MM.1S (cell line): Measurements from ENCODE around the gene TTC9.

ENCODE experiments used
- DNase-seq: peaks from one replicate; pipeline ENCODE4 v3.0.0-alpha.2; 2015
- H2AFZ ChIP-seq: fragments of 300-600 bp; sonication (generic); 2 replicates; pipeline ENCODE4 v1.6.0; 2016; ENCODE audit warnings: antibody characterized with exemption, low read length
- H3F3A ChIP-seq: fragments of 300-600 bp; sonication (generic); 2 replicates; pipeline ENCODE4 v1.6.1; 2016; ENCODE audit warnings: mild to moderate bottlenecking, antibody characterized with exemption, low read length, moderate library complexity, mixed read lengths; ENCODE audit not compliant: insufficient read depth
- H3K27ac ChIP-seq: fragments of 300-600 bp; sonication (generic); 2 replicates; pipeline ENCODE4 v1.5.1; 2016; ENCODE audit warnings: mild to moderate bottlenecking, low read length
- H3K27me3 ChIP-seq: fragments of 300-600 bp; sonication (generic); replicated peaks from 2 replicates; pipeline ENCODE4 v1.6.0; 2016; ENCODE audit warnings: low read length; ENCODE audit not compliant: insufficient read depth
- H3K36me3 ChIP-seq: fragments of 300-600 bp; sonication (generic); replicated peaks from 2 replicates; pipeline ENCODE4 v1.6.1; 2016; ENCODE audit warnings: mild to moderate bottlenecking, low read length, mixed read lengths; ENCODE audit not compliant: insufficient read depth
- H3K4me1 ChIP-seq: fragments of 300-600 bp; sonication (generic); 2 replicates; pipeline ENCODE4 v1.6.1; 2016; ENCODE audit warnings: low read length, mixed read lengths
- H3K4me2 ChIP-seq: fragments of 300-600 bp; sonication (generic); 2 replicates; pipeline ENCODE4 v1.6.0; 2016; ENCODE audit warnings: low read depth, low read length
- H3K4me3 ChIP-seq: fragments of 300-600 bp; sonication (generic); 2 replicates; pipeline ENCODE4 v1.5.1; 2016; ENCODE audit warnings: low read length, mixed read lengths
- H3K79me2 ChIP-seq: fragments of 300-600 bp; sonication (generic); 2 replicates; pipeline ENCODE4 v1.6.1; 2016; ENCODE audit warnings: mixed run types, low read length, mixed read lengths
- H3K9ac ChIP-seq: fragments of 300-600 bp; sonication (generic); 2 replicates; pipeline ENCODE4 v1.6.1; 2016; ENCODE audit warnings: low read length, mixed read lengths
- H3K9me2 ChIP-seq: fragments of 300-600 bp; sonication (generic); replicated peaks from 2 replicates; pipeline ENCODE4 v1.6.1; 2016; ENCODE audit warnings: mild to moderate bottlenecking, low read length, mixed read lengths; ENCODE audit not compliant: insufficient read depth
- H3K9me3 ChIP-seq: fragments of 300-600 bp; sonication (generic); replicated peaks from 2 replicates; pipeline ENCODE4 v1.6.1; 2016; ENCODE audit warnings: mild to moderate bottlenecking, low read length, mixed read lengths; ENCODE audit not compliant: insufficient read depth
- H4K20me1 ChIP-seq: fragments of 300-600 bp; sonication (generic); 2 replicates; pipeline ENCODE4 v1.6.1; 2016; ENCODE audit warnings: mild to moderate bottlenecking, low read length, moderate library complexity, mixed read lengths; ENCODE audit not compliant: insufficient read depth
- EZH2 ChIP-seq: fragments of 300-600 bp; sonication (generic); optimal IDR thresholded peaks from 2 replicates; pipeline ENCODE3; 2017; ENCODE audit warnings: low read depth, mild to moderate bottlenecking, antibody characterized with exemption, low read length, mixed read lengths
- EZH2phosphoT487 ChIP-seq: fragments of 300-600 bp; sonication (generic); IDR thresholded peaks from 2 replicates; pipeline ENCODE4 v1.6.1; 2018; ENCODE audit warnings: antibody characterized with exemption, low read length
- TF ChIP-seq, protein P1 (sequence below): fragments of 300-600 bp; sonication (generic); IDR thresholded peaks from 2 replicates; pipeline ENCODE4 v1.5.1; 2016; ENCODE audit warnings: antibody characterized with exemption, low read length, mixed read lengths

TTC9 gene

DNA sequence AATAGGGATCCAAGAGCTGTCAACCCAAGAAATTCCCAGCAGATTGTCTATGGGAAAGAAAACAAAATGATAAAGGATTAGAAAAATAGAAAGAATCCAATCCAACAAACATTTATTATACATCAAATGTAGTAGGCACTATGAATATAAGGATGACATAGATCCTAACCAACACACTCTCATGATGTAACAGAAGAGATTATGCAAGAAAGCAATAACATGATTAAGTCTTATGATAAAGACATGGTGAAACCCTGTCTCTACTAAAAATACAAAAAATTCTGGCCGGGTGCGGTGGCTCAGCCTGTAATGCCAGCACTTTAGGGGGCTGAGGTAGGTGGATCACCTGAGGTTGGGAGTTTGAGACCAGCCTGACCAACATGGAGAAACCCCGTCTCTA, 44.0 kb upstream of the TTC9 start:
- H3K79me2 ChIP-seq = peaks cover 45% of the 10 kb centered on the region
- no peak overlapping the region for H3K4me2 ChIP-seq
- no peak overlapping the region for H3K4me3 ChIP-seq
- no peaks in the 10 kb centered on the region for H4K20me1 ChIP-seq
- 0 out of 2 replicates have a peak, but pooled peaks cover 3% of the 10 kb centered on the region for H3K4me1 ChIP-seq
- DNase-seq = no peak
- no peaks in the 10 kb centered on the region for H3K9me2 ChIP-seq
- no peaks in the 10 kb centered on the region for H3K9me3 ChIP-seq
- H3F3A ChIP-seq = no peaks in the 10 kb centered on the region
- no peaks in the 10 kb centered on the region for H3K36me3 ChIP-seq
- no peak overlapping the region for H3K27ac ChIP-seq
- TF ChIP-seq, protein P1, sequence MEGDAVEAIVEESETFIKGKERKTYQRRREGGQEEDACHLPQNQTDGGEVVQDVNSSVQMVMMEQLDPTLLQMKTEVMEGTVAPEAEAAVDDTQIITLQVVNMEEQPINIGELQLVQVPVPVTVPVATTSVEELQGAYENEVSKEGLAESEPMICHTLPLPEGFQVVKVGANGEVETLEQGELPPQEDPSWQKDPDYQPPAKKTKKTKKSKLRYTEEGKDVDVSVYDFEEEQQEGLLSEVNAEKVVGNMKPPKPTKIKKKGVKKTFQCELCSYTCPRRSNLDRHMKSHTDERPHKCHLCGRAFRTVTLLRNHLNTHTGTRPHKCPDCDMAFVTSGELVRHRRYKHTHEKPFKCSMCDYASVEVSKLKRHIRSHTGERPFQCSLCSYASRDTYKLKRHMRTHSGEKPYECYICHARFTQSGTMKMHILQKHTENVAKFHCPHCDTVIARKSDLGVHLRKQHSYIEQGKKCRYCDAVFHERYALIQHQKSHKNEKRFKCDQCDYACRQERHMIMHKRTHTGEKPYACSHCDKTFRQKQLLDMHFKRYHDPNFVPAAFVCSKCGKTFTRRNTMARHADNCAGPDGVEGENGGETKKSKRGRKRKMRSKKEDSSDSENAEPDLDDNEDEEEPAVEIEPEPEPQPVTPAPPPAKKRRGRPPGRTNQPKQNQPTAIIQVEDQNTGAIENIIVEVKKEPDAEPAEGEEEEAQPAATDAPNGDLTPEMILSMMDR = no peak
- TF ChIP-seq EZH2phosphoT487 (no peak), EZH2 (no peak)
- H3K9ac ChIP-seq = no peak overlapping the region
- no peak overlapping the region for H2AFZ ChIP-seq
- H3K27me3 ChIP-seq = no peaks in the 10 kb centered on the region

DNA sequence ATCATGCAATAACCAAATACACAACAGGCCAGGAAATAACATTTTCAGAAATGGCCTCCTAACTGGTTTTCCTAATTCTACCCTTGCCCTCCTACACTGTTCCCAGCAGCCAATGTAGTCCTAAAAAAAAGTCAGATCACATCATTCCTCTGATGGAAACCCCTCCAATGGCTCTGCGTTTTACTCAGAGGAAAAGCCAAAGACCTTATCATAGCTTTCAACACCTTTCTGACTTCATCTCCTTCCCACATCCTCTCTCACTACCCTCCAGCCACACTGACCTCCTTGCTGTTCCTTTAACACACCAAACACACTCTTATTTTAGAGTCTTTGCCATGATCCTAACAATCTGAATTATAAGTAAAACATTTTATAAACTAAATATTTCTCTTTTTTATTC, 42.4 kb upstream of the TTC9 start:
- H3K9ac ChIP-seq = no peak overlapping the region
- H3K79me2 ChIP-seq = peaks cover 45% of the 10 kb centered on the region
- no peaks in the 10 kb centered on the region for H3K9me2 ChIP-seq
- no peak overlapping the region for H2AFZ ChIP-seq
- no peaks in the 10 kb centered on the region for H4K20me1 ChIP-seq
- no peak for TF ChIP-seq EZH2phosphoT487
- TF ChIP-seq, protein P1 = no peak
- no peak for TF ChIP-seq EZH2
- 0 out of 2 replicates have a peak, but pooled peaks cover 3% of the 10 kb centered on the region for H3K4me1 ChIP-seq
- DNase-seq = no peak
- H3K4me2 ChIP-seq = no peak overlapping the region
- no peaks in the 10 kb centered on the region for H3F3A ChIP-seq
- H3K9me3 ChIP-seq = no peaks in the 10 kb centered on the region
- peak overlapping the region; percentile 90; the same call in 1 of the 2 replicates for H3K4me3 ChIP-seq
- H3K27ac ChIP-seq = no peak overlapping the region
- H3K36me3 ChIP-seq = no peaks in the 10 kb centered on the region
- no peaks in the 10 kb centered on the region for H3K27me3 ChIP-seq

DNA sequence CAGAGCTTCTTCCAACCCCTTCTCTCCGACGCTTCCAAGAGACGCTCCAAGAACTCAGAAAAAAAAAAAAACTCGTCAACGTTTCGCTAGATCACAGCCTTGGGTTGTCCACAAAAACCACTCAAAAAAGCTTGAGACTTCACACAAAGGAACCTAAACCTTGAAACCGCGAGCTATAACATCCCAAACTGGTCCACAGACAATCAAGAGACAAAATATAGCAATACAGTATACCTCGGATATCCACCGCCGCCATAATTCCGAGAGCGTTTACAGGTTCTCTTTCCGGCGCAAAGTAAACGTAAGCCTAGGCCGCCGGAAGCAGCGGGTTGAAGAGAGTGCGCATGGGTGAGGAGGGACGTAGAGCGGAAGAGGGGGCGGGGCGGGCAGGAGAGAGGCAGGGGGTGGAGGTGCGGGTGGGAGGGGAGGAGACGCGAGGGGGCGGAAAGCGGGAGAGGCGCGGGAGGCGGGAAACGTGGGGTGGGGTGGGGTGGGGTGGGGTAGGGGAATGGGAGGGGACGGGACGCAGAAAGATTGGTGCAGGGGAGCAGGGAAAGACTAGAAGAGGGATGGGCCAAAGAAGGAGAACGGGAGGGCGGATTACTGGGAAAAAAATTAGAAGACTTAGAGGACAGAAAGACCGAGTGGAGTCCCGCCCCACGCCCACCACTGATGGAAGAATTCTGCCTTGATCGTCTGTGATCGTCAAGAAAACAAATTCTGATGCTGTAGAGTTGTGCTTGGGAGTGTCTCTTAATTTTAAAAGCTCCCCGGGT, 41.1 kb upstream of the TTC9 start, which contains the start of gene MED6:
TSS of gene MED6 (minus strand) at position 274 of the 776 bp plus-strand sequence. CDS start at position 256, 18 bp downstream.
- H3K27ac ChIP-seq = peak within 1 kb of the TSS; percentile 35; the same call in 1 of the 2 replicates
- H2AFZ ChIP-seq = peak within 1 kb of the TSS; percentile 74
- H3K36me3 ChIP-seq = no peaks in the 10 kb centered on the region
- DNase-seq = peak; percentile 80
- H4K20me1 ChIP-seq = no peaks in the 10 kb centered on the region
- no peaks in the 10 kb centered on the region for H3K27me3 ChIP-seq
- H3K4me2 ChIP-seq = peak within 1 kb of the TSS; percentile 54
- no peaks in the 10 kb centered on the region for H3K9me3 ChIP-seq
- peak within 1 kb of the TSS; percentile 75 for H3K9ac ChIP-seq
- H3K4me1 ChIP-seq = 0 out of 2 replicates have a peak, but pooled peaks cover 3% of the 10 kb centered on the region
- no peaks in the 10 kb centered on the region for H3K9me2 ChIP-seq
- H3K79me2 ChIP-seq = peaks cover 45% of the 10 kb centered on the region
- TF ChIP-seq EZH2phosphoT487 (no peak), EZH2 (no peak)
- TF ChIP-seq, protein P1 = no peak
- no peaks in the 10 kb centered on the region for H3F3A ChIP-seq
- peak within 1 kb of the TSS; percentile 90 for H3K4me3 ChIP-seq
